ENCODE data around the gene PIK3CD. TPM values are rescaled to one million over a fixed set of nuclear protein-coding genes. Genes with fewer than 3 reads are reported as not detected.
A peak's percentile ranks its signal among the peaks of the same experiment; 100 is the strongest.

PIK3CD gene
- total RNA-seq, 1 donor from 2014 or later, result 15.7 TPM

DNA sequence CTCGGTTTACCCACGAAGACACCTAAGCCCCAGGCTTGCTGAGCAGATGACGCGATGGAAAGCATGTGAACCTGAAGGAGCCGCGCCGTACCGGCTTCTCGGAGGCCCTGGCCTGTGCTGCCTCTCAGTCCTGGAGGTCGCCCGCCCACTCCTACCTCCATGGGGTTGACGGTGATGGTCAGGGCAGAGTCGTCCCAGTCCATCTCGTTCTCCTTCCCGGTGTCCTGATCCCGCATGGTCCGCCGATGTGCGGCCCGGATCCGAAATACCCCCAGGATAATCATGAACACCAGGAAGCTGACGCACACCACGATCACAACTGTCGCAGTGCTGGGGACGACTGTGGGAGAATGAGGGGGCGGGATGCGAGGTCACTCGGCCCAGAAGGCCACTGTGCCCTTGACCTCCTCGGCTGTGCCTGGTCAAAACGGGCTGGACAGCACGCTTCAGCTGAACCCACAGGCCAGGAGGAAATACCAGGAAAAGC lies 79.6 kb downstream of the PIK3CD start:
- H3K27ac Mint-ChIP-seq, result no peak overlapping the region
- DNase-seq (ENCODE audit: low spot score, unreplicated experiment), result no peak
- no peak overlapping the region for H3K4me3 Mint-ChIP-seq (ENCODE audit: low read depth)
- TF ChIP-seq, protein P1, sequence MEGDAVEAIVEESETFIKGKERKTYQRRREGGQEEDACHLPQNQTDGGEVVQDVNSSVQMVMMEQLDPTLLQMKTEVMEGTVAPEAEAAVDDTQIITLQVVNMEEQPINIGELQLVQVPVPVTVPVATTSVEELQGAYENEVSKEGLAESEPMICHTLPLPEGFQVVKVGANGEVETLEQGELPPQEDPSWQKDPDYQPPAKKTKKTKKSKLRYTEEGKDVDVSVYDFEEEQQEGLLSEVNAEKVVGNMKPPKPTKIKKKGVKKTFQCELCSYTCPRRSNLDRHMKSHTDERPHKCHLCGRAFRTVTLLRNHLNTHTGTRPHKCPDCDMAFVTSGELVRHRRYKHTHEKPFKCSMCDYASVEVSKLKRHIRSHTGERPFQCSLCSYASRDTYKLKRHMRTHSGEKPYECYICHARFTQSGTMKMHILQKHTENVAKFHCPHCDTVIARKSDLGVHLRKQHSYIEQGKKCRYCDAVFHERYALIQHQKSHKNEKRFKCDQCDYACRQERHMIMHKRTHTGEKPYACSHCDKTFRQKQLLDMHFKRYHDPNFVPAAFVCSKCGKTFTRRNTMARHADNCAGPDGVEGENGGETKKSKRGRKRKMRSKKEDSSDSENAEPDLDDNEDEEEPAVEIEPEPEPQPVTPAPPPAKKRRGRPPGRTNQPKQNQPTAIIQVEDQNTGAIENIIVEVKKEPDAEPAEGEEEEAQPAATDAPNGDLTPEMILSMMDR (IDR thresholded peaks at IDR 0.05; ENCODE audit: unreplicated experiment), result no peak
- no peaks in the 10 kb centered on the region for H3K9me3 Mint-ChIP-seq (ENCODE audit: low read depth)
- H3K27me3 Mint-ChIP-seq, result no peaks in the 10 kb centered on the region
- H3K4me1 Mint-ChIP-seq (ENCODE audit: low read depth), result no peaks in the 10 kb centered on the region
- peaks cover 52% of the 10 kb centered on the region for H3K36me3 Mint-ChIP-seq (ENCODE audit: insufficient read depth)

DNA sequence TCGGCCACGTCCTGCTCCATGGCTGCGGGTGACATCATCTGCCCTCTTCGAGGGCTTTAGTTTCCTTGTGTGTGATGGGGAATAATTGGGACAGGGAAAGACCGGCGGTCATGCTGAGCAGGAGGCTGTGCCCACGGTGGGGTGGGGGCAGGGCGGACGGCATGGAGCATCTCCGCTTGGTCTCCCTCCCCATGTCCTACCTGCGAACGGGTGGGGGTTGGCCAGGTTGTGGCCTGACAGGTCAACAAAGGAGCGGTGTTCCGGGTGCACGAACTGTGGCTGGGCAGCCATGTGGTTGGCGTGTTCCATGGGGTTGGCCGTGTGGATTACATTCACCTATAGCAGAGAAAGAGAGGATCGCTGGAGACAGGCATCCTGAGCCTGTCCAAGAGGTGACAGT lies 80.0 kb downstream of the PIK3CD start:
- Mint-ChIP-seq H3K4me1 (ENCODE audit: low read depth) (no peaks in the 10 kb centered on the region), H3K36me3 (ENCODE audit: insufficient read depth) (peaks cover 52% of the 10 kb centered on the region), H3K27ac (no peak overlapping the region)

DNA sequence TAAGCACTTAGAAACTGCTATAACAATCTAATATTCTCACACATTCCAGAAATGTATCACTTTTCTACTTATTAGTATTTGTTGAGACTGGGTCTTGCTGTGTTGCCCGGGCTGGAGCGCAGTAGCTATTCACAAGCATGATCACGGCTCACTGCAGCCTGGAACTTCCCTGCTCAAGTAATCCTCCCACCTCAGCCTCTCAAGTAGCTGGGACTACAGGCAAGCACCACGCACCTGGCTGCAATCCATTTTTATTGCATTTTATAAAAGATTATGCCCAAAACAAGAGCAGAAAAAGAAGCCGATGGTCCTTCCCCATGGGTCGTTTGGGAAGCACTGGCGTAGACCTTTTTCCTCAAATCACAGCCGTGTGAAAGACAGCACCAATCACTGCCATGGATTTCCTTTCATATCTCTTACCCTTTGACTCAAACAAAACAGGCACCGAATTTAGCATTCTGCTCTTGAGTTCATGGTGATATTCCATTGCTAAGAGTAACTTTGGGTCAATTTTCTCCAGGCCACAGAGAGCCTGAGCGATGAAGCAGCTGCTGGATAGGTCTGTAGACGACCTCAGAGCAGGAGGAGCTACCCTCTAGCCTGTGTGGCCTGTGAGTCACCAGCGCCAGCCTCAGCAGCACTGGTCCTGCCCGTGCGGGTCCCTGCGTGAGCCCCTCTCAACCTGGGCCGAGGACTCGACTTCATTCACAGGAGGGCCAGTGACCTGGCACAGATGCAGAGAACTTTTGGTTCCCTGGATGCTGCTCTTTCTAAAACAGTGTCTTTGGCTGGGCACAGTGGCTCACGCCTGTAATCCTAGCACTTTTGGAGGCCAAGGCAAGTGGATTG lies 80.8 kb downstream of the PIK3CD start:
- H3K27ac Mint-ChIP-seq, result no peak overlapping the region
- no peaks in the 10 kb centered on the region for H3K27me3 Mint-ChIP-seq
- H3K36me3 Mint-ChIP-seq (ENCODE audit: insufficient read depth), result peaks cover 51% of the 10 kb centered on the region
- no peak overlapping the region for H3K4me3 Mint-ChIP-seq (ENCODE audit: low read depth)
- DNase-seq (ENCODE audit: low spot score, unreplicated experiment), result no peak
- TF ChIP-seq, protein P1 (IDR thresholded peaks at IDR 0.05; ENCODE audit: unreplicated experiment), result no peak
- no peaks in the 10 kb centered on the region for H3K9me3 Mint-ChIP-seq (ENCODE audit: low read depth)
- H3K4me1 Mint-ChIP-seq (ENCODE audit: low read depth), result no peaks in the 10 kb centered on the region

More for the DNA sequence above, 80.0 kb downstream of the PIK3CD start:
- no peaks in the 10 kb centered on the region for H3K27me3 Mint-ChIP-seq
- no peak for DNase-seq (ENCODE audit: low spot score, unreplicated experiment)
- no peaks in the 10 kb centered on the region for H3K9me3 Mint-ChIP-seq (ENCODE audit: low read depth)
- TF ChIP-seq, protein P1 (IDR thresholded peaks at IDR 0.05; ENCODE audit: unreplicated experiment), result no peak
- H3K4me3 Mint-ChIP-seq (ENCODE audit: low read depth), result no peak overlapping the region

DNA sequence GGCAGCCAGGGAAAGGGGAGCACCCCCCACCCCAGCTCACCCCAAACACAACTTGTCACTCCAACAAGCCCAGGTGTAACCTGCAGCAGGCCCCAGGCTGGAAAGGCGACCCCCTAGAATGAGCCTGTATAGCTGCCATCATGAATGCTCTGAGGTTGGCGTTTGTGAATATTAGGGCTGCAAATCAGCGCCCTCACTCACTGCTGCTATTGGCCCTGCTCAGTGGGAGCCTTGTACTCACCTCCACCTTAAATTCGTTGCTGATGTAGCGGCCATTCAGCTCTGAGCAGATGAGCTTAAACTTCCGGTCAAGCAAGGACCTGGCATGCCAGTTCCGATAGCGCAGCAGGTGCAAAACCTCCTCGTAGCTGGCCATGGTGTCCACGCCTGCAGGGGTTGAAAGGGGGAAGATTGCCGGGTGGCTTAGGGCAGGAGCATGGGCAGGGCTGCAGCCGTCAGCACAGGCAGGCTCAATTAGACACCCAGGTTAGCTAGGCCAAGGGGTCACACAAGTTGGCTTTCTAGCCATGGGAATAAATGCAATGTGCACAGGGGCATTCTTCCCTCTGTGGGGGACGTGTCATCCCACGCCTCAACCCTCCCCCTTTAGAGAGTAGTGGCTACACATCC lies 81.7 kb downstream of the PIK3CD start:
- TF ChIP-seq, protein P1 (IDR thresholded peaks at IDR 0.05; ENCODE audit: unreplicated experiment), result no peak
- H3K9me3 Mint-ChIP-seq (ENCODE audit: low read depth), result no peaks in the 10 kb centered on the region
- H3K36me3 Mint-ChIP-seq (ENCODE audit: insufficient read depth), result peaks cover 48% of the 10 kb centered on the region
- no peak for DNase-seq (ENCODE audit: low spot score, unreplicated experiment)
- H3K4me3 Mint-ChIP-seq (ENCODE audit: low read depth), result no peak overlapping the region
- H3K27me3 Mint-ChIP-seq, result no peaks in the 10 kb centered on the region
- H3K4me1 Mint-ChIP-seq (ENCODE audit: low read depth), result no peaks in the 10 kb centered on the region
- H3K27ac Mint-ChIP-seq, result no peak overlapping the region

DNA sequence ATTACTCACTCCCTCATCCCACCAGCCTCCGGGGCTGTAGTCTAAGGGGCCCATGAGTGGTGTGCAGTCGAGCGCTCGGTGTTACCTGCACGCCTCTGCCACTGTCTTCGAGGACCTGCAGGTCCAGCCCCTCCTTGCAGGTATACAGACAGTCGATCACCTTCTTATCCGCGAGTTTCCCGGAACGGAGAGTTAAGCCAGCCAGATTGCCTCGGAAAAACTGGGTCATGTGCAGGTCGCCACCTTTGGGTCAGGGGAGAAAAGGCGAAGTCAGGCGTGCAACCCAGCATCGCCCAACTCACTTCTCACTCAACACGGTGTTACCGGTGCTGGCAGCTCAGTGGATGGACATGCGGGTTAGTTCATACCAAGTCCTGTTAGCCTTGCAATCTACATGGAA lies 84.3 kb downstream of the PIK3CD start:
- peaks cover 41% of the 10 kb centered on the region for H3K36me3 Mint-ChIP-seq (ENCODE audit: insufficient read depth)
- no peak for DNase-seq (ENCODE audit: low spot score, unreplicated experiment)
- H3K9me3 Mint-ChIP-seq (ENCODE audit: low read depth), result no peaks in the 10 kb centered on the region
- no peak overlapping the region for H3K4me3 Mint-ChIP-seq (ENCODE audit: low read depth)
- peak overlapping the region; percentile 39 for H3K27ac Mint-ChIP-seq
- no peaks in the 10 kb centered on the region for H3K27me3 Mint-ChIP-seq
- TF ChIP-seq, protein P1 (IDR thresholded peaks at IDR 0.05; ENCODE audit: unreplicated experiment), result no peak
- H3K4me1 Mint-ChIP-seq (ENCODE audit: low read depth), result no peaks in the 10 kb centered on the region
